ENCODE measurements around the gene FAM8A1. TPM values are rescaled to one million over a fixed set of nuclear protein-coding genes. Genes with fewer than 3 reads are reported as not detected.

FAM8A1 gene
- total RNA-seq, 4 donors from 2014 or later = 35.6 to 47.6 (median 36.2) TPM

- TF ChIP-seq POLR2A (IDR thresholded peaks at IDR 0.05) = no peak
- no peak for TF ChIP-seq EP300 (IDR thresholded peaks at IDR 0.05)
- TF ChIP-seq, protein P1, sequence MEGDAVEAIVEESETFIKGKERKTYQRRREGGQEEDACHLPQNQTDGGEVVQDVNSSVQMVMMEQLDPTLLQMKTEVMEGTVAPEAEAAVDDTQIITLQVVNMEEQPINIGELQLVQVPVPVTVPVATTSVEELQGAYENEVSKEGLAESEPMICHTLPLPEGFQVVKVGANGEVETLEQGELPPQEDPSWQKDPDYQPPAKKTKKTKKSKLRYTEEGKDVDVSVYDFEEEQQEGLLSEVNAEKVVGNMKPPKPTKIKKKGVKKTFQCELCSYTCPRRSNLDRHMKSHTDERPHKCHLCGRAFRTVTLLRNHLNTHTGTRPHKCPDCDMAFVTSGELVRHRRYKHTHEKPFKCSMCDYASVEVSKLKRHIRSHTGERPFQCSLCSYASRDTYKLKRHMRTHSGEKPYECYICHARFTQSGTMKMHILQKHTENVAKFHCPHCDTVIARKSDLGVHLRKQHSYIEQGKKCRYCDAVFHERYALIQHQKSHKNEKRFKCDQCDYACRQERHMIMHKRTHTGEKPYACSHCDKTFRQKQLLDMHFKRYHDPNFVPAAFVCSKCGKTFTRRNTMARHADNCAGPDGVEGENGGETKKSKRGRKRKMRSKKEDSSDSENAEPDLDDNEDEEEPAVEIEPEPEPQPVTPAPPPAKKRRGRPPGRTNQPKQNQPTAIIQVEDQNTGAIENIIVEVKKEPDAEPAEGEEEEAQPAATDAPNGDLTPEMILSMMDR (IDR thresholded peaks at IDR 0.05) = no peak
- no peaks in the 10 kb centered on the region for H3K27me3 ChIP-seq
- H3K36me3 ChIP-seq = no peaks in the 10 kb centered on the region
- no peak overlapping the region for H3K4me3 ChIP-seq
- H3K27ac ChIP-seq = no peak overlapping the region
- WGBS, 2 donors = 74 to 89% methylated on average over 1 of the region's 1 CpG
- H3K4me1 ChIP-seq = no peaks in the 10 kb centered on the region
- no peak for DNase-seq (ENCODE audit: low spot score in 2 of 2)
- H3K9me3 ChIP-seq = no peaks in the 10 kb centered on the region
These were observed 8.8 kb upstream of the FAM8A1 start for GRCh38 chr6:17591287-17591686.

GRCh38 chr6:17593246-17593645 is 6.9 kb upstream of the FAM8A1 start:
- Histone ChIP-seq H3K4me1 (no peaks in the 10 kb centered on the region), H3K4me3 (no peak overlapping the region), H3K36me3 (no peaks in the 10 kb centered on the region), H3K27ac (no peak overlapping the region), H3K9me3 (no peaks in the 10 kb centered on the region), H3K27me3 (no peaks in the 10 kb centered on the region)
- DNase-seq (ENCODE audit: low spot score in 2 of 2) = no peak
- TF ChIP-seq EP300 (IDR thresholded peaks at IDR 0.05) = no peak
- TF ChIP-seq POLR2A (IDR thresholded peaks at IDR 0.05) = no peak
- TF ChIP-seq, protein P1 (IDR thresholded peaks at IDR 0.05) = no peak

DNA sequence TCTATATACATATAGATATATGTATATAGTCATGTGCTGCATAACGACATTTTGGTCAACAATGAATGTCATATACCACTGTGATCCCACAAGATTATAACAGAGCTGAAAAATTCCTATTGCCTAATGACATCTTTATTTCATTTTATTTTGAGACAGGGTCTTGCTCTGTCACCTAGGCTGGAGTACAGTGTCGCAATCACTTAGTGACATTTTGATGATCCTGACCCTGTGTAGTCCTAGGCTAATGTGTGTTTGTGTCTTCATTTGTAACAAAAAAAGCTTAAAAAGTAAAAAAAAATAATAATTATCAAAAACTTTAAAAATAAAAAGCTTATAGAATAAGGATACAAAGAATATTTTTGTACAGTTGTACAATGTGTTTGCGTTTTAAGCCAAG is 4.0 kb upstream of the FAM8A1 start:
- 88 to 95% methylated on average over 3 of the region's 3 CpGs for WGBS, 2 donors
- Histone ChIP-seq H3K4me3 (no peak overlapping the region), H3K36me3 (no peaks in the 10 kb centered on the region), H3K27me3 (no peaks in the 10 kb centered on the region), H3K4me1 (peaks cover 0 to 6% (median 0%) of the 10 kb centered on the region in 4 donors), H3K27ac (no peak overlapping the region), H3K9me3 (no peaks in the 10 kb centered on the region)
- TF ChIP-seq POLR2A (IDR thresholded peaks at IDR 0.05) (no peak), EP300 (IDR thresholded peaks at IDR 0.05) (no peak)
- TF ChIP-seq, protein P1 (IDR thresholded peaks at IDR 0.05) = no peak
- no peak for DNase-seq (ENCODE audit: low spot score in 2 of 2)

- TF ChIP-seq EP300 (IDR thresholded peaks at IDR 0.05) = no peak
- TF ChIP-seq, protein P1 (IDR thresholded peaks at IDR 0.05) = no peak
- no peak for TF ChIP-seq POLR2A (IDR thresholded peaks at IDR 0.05)
- peak overlapping the region; percentile 80 to 100 (median 95) for H3K4me3 ChIP-seq
- H3K27me3 ChIP-seq = no peaks in the 10 kb centered on the region
- DNase-seq (ENCODE audit: low spot score in 2 of 2) = peak; percentile 14 to 17
- 1% methylated on average over 29 to 54 of the region's 77 CpGs for WGBS, 2 donors
- peaks cover 0 to 27% (median 0%) of the 10 kb centered on the region in 3 donors for H3K36me3 ChIP-seq
- peaks cover 0 to 28% (median 4%) of the 10 kb centered on the region in 4 donors for H3K4me1 ChIP-seq
- H3K27ac ChIP-seq = peak overlapping the region; percentile 95 to 99 (median 98)
- H3K9me3 ChIP-seq = no peaks in the 10 kb centered on the region
These were observed 654 bp downstream of the FAM8A1 start for GRCh38 chr6:17600527-17601385.

DNA sequence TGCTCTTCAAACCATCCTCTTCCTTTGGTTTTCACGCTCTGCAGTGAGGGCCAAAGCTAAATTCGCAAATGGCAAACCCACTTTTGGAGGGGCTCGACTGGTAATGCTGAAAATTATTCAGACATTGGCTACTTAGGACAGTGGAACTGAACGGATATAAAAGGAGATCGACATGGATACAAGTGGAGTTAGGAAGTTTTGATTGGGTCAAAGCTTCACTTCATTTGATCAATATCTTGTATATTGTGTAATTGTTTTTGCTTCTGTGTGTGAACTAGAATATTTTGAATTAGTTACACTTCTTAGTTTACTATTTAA is 1.2 kb downstream of the FAM8A1 start:
- no peak for DNase-seq (ENCODE audit: low spot score in 2 of 2)
- Histone ChIP-seq H3K27me3 (no peaks in the 10 kb centered on the region), H3K36me3 (peaks cover 0 to 33% (median 0%) of the 10 kb centered on the region in 3 donors), H3K4me1 (peaks cover 0 to 28% (median 4%) of the 10 kb centered on the region in 4 donors), H3K4me3 (peak overlapping the region; percentile 80 to 100 (median 95)), H3K27ac (peak overlapping the region in 3 of 4 donors; percentile 95 to 99 (median 99)), H3K9me3 (no peaks in the 10 kb centered on the region)
- TF ChIP-seq EP300 (IDR thresholded peaks at IDR 0.05) (no peak), POLR2A (IDR thresholded peaks at IDR 0.05) (no peak)
- TF ChIP-seq, protein P1 (IDR thresholded peaks at IDR 0.05) = no peak
- 5 to 10% methylated on average over 5 of the region's 5 CpGs for WGBS, 2 donors
